ENCODE results near the gene MVK.

- TF ChIP-seq CTCF (conservative IDR thresholded peaks at IDR 0.05) (no peak; the same call in 1 of the 2 replicates), EZH2 (IDR thresholded peaks at IDR 0.05; ENCODE audit: low read depth) (no peak)
These were observed 20.1 kb upstream of the MVK start for GRCh38 chr12:109553483-109553882.

All from PC-9 (cell line).